ENCODE data around the gene ZNF724.

The ZNF724 gene

GRCh38 chr19:23222998-23223652, 27.1 kb downstream of the ZNF724 start:
- DNase-seq = peak; percentile 30

- DNase-seq = no peak
Observed at GRCh38 chr19:23203841-23204344, 46.3 kb downstream of the ZNF724 start.

- no peak for DNase-seq
Observed at GRCh38 chr19:23190341-23190740, 59.9 kb downstream of the ZNF724 start.

DNA sequence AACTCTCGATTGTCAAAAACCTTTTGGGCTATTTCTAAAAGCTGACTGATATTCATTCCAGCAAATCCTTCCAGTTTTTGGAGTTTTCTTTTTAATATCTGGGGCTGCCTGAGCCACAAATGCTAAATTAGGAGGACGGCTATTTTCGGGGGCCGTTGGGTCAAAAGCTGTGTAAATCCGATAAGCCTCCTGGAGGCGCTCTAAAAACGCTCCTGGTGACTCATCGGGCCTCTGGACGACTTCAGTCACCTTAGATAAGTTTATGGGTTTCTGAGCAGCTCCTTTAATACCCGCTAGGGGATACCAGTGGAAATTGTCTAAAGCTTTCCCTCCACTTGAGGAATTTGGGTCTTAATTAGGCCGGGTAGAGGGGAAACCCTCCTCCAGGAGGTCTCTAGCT, 66.9 kb downstream of the ZNF724 start:
- DNase-seq = no peak

All from hematopoietic multipotent progenitor cell treated with erythropoietin and hydrocortisone succinate and interleukin-3 and kit ligand, for 4 days (in vitro differentiated cells).